Retinal pigment epithelial cell (primary cell): ENCODE measurements around the gene MIGA2.
"Not testable (repeated sequence)": the region's sequence is repeated elsewhere in the genome, so short reads cannot be mapped to it uniquely, and the experiment has no call there.

Experiments
- DNase-seq: peaks from one replicate; pipeline ENCODE4 v3.0.0-alpha.2; 2010; ENCODE audit warnings: low read depth
- H3K4me3 ChIP-seq: 2 replicates; pipeline ENCODE4 v1.5.1; 2011; ENCODE audit warnings: mild to moderate bottlenecking, low read length, control low read depth, moderate library complexity
- CTCF ChIP-seq: conservative IDR thresholded peaks from 2 replicates; pipeline ENCODE4 v1.5.1; 2011; ENCODE audit warnings: low read depth, low read length, control low read depth, inconsistent platforms

MIGA2 gene

GRCh38 chr9:129108083-129108804, 71.8 kb downstream of the MIGA2 start:
- no peak for TF ChIP-seq CTCF
- no peak for DNase-seq
- no peak overlapping the region for H3K4me3 ChIP-seq

GRCh38 chr9:129108805-129109536, 72.5 kb downstream of the MIGA2 start:
- TF ChIP-seq CTCF: no peak
- no peak overlapping the region for H3K4me3 ChIP-seq
- no peak for DNase-seq

GRCh38 chr9:129109537-129109903, 73.1 kb downstream of the MIGA2 start:
- DNase-seq: no peak
- no peak for TF ChIP-seq CTCF
- H3K4me3 ChIP-seq: no peak overlapping the region

- H3K4me3 ChIP-seq: peak overlapping the region; percentile 62
- TF ChIP-seq CTCF: no peak
- no peak for DNase-seq
Measured at GRCh38 chr9:129109952-129110739, 73.7 kb downstream of the MIGA2 start.

- DNase-seq: peak; percentile 70
- H3K4me3 ChIP-seq: peak within 1 kb of the TSS; percentile 88
- no peak for TF ChIP-seq CTCF
Measured at GRCh38 chr9:129110740-129111527, 74.5 kb downstream of the MIGA2 start, which contains the start of the genes CRAT and PTPA. Gene CRAT, minus strand, starts transcription at chr9:129110793. Its CDS starts 284 bp downstream, at chr9:129110509. Gene PTPA, plus strand, starts transcription at chr9:129111415. Its CDS starts 186 bp downstream, at chr9:129111601.

- H3K4me3 ChIP-seq: peak overlapping the region; percentile 88
- no peak for TF ChIP-seq CTCF
- peak; percentile 13 for DNase-seq
Measured at GRCh38 chr9:129111528-129112151, 75.2 kb downstream of the MIGA2 start.

GRCh38 chr9:129112526-129112925, 76.1 kb downstream of the MIGA2 start:
- H3K4me3 ChIP-seq: peak overlapping the region; percentile 88
- DNase-seq: not testable (repeated sequence)
